Measurements from ENCODE around the gene CFAP73.
"Not testable (repeated sequence)": the region's sequence is repeated elsewhere in the genome, so short reads cannot be mapped to it uniquely, and the experiment has no call there.

Gene CFAP73

DNA sequence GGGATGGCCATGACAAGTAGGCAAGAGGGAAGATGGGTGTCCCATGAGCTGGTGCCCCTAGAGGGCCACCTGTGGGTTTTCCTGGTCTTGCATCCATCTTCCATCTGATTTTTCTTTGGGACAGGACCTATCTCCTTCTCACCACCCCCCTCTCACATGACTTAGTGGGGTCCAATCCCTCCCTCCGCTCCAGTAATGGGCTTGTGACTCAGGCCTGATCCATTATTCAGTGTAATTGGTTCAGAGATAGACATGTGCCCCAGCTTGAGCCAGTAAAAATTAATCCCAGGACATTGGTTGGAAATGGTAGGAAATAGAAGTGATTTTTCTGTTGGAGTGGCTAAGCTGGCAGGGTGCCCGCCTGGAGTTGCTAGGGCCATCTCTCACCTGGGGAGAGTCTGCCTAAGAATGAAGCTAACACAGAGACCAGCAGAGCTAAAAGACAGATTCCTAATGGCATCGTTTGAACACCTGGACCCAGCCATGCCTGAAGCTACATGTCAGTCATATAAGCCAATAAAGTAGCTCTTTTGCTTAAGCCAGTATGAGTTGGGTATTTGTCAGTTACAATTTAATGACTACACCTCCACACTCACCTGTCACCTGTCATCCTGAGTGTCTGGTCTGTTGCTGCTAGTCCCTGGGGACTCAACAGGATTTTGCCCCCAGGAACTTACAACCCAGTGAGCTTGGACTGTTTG, 28.7 kb upstream of the CFAP73 start:
- peak; percentile 92 for DNase-seq

DNA sequence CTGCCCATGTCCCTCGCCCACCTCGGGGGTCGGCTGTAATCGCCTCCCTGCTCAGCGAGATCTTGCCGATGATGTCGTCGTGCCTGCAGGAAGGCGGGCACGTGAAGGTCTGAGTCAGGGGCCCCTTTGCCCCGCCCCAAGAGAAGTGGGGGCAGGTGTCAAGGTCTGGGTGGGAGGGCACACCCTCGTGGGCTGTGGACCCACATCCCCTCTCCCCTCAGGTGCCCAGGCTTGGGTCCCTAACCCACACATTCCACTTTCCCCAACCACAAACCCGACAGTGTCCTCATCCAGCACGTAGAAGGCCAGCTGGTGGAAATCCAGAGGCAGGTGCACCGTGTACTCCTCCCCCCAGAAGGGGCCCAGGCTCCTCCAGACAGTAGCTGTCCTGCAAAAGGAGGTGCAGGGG, 21.7 kb upstream of the CFAP73 start:
- no peak for DNase-seq

DNA sequence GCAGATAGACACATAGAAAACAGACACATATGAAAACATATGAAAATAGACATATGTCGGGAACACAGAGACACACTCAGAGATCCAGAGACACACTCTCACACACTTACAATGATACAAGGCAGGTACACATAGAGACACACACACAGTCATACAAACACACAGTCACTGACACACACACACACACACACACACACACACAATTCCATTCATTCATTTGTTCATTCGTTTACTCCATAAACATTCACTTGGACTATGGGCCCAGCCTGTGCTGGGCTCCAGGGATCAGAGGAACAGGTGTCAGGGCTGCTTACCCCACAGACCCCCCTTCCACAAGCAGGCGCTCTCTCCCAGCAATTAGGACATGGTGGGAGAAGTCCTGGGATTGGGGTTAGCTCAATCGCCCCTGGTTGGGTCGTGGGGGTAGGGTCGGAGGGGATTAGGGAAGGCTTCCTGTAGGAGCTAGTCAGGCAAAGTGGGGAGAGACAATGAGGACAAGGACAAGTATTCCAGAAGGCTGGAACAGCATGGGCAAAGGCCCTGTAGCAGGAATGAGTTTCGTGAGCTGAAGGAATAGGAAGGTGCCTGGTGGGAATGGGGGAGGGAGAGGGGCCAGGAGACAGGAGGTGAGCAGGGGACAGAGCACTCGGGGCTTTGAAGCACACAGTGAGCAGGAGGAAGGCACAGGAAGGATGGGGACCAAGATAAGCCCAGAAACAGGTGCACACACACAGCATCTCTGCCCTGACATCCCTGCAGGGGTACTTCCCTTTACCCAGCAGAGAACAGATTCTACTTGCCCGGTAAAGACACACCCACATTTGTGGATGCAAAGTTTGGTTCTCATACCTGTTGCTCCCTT, 20.5 kb upstream of the CFAP73 start:
- no peak for DNase-seq

DNA sequence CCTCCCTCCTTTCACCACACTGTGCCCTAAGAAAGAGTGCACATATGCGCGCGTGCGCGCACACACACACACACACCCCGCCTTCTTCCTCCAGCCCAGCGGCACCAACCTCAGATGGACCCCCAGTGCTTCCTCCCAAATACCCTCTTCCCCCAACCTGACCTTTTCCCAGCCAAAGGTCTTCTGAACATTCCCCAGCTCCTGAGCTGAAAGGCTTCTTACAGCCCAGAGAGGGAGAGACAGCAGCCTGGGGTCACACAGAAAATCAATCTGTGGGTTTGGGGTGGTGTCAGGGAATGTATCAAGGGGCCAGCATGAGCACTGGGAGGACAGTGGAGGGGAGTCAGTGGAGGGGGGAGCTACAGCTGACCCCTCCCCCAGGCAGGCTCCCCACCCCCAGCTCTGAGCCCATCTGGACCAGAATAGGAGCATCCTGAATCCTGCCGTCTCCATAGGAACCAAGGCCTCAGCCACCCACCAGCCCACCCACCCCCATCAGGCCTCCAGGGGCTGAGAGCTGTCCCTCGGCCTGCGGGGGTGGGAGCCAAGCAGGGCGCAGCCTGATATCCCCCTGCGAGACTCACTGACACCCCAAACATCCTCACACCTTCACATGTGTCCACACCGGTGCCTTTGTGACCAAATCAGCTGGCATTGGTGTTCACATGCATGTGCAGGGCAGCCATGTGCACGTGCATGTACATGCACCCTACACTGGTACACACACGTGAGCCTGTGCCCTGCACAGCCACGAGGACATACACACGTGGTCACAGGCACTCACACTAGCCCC, 19.7 kb upstream of the CFAP73 start:
- no peak for DNase-seq

DNA sequence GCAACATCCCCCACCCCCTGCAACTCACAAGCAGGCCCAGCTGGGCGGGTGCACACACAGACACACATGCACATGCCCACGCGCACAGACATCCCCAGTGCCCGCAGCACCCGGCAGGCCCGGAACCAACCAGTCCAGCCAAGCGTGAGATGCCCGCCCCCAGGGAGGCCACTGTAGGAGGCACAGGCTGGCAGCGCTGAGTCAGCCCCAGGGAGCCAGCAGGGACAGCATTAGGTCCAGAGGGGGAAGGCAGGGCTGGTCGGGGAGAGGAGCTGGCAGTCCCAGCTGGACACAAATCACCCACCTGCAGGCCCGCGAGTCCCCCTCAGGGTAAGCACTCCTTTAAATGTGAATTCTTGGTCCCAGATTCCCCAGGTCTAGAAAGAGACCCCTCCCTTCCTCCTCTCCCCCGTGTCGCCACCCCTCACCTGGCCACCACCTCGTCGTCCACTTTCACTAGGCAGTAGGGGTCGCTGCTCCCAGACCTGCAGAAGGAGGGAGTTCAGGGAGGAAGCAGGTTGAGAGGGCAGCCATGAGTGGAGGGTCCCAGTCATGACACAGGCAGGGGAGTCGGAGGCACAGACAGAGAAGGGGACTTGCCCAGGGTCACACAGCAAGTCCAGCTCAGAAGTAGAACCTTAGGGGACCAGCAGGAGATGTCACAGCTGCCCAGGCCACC, 18.9 kb upstream of the CFAP73 start:
- DNase-seq = no peak

DNA sequence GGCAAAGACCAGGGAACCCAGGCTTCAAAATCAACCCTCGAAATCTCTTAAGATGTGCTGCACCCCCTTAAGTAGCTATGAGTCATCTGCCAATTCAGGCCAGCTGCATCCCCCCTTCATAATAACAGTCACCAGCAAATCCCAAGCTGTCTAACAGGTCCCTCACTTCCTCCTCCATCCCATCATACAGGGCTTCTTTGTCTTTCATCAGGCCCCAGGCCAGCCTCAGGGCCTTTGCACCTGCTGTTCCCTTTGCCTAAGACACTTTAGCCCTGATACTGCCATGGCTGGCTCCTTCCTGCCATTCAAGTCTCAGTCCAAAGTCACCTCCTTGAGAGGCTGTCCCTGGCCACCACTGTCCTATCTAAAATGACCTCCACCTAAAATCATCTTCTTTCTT, 18.0 kb upstream of the CFAP73 start:
- DNase-seq = no peak

DNA sequence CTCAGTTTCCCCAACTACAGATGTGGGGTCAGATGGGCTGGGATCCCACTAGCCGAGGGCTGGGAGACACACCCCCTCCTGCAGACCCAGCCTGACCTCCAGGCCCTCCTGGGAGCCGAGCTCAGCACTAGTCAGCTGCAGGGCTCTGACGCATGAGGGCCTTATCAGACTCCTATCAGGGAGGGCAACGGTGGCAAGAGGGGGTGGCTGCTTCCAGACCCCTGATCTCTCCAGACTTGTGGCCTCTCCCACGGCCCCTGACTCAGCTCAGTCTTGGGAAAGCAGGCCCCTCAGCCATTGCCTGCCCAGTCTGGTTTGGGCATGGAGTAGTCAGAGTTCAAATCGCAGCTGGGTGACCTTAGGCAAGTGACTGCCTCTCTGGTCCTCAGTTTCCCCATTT, 16.5 kb upstream of the CFAP73 start:
- DNase-seq = no peak

DNA sequence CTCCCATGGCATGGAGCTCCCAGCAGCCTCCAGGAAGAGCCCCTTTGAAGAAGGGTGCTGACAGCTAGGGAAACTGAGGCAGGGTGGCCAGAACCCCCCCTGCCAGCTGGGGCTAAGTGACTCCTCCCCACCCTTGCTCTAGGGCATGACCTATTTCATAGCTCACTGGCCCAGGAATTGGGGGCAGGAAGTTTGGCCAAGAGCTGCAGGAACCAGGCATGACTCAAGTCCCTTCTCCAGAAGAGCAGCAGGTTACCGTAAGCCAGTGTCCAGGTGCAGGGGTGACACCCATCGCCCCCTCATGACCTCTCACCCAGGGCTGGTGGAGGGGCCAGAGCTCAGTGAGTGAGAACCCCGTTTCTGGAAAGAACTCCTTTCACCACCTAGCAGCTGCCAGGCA, 15.9 kb upstream of the CFAP73 start:
- DNase-seq = no peak

DNA sequence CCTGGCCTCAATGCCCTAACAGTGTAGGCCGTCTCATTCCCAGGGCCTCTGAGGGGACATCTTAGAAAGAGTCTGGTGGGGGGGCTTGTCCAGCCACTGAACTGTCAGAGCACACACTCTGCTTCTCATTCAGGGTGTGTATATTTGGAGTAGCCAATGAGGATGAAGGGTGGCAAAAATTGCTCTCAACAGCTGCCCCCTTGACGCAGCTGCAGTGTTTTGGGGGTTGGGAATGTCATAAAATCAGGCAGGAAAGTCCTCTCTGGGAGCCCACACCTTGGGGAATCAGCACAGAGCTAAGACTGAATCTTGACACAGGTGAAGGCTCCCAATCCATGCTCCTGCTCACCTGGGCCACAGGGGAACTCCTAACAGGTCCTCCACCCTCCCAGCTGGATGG, 15.5 kb upstream of the CFAP73 start:
- DNase-seq = no peak

DNA sequence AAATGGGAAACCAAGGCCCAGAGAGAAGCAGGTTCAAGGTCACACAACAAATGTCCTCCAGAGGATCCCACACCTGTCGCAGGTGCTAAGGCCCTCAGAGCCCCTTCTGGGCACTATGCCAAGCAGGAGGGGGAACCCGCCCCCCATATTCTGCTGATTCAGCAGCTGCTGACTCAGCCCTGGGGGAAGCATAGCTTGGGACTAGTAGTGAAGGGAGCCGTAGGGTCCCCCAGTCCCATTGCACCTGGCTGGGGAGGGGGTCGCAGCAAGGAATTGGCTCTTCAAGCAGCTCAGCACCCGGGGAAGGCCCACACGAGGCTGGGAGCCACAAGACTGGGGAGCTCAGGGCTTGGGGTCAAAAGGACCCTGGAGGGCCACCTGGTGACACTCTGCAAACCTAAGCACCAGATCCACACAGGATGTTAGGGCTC, 15.0 kb upstream of the CFAP73 start:
- DNase-seq = no peak

DNA sequence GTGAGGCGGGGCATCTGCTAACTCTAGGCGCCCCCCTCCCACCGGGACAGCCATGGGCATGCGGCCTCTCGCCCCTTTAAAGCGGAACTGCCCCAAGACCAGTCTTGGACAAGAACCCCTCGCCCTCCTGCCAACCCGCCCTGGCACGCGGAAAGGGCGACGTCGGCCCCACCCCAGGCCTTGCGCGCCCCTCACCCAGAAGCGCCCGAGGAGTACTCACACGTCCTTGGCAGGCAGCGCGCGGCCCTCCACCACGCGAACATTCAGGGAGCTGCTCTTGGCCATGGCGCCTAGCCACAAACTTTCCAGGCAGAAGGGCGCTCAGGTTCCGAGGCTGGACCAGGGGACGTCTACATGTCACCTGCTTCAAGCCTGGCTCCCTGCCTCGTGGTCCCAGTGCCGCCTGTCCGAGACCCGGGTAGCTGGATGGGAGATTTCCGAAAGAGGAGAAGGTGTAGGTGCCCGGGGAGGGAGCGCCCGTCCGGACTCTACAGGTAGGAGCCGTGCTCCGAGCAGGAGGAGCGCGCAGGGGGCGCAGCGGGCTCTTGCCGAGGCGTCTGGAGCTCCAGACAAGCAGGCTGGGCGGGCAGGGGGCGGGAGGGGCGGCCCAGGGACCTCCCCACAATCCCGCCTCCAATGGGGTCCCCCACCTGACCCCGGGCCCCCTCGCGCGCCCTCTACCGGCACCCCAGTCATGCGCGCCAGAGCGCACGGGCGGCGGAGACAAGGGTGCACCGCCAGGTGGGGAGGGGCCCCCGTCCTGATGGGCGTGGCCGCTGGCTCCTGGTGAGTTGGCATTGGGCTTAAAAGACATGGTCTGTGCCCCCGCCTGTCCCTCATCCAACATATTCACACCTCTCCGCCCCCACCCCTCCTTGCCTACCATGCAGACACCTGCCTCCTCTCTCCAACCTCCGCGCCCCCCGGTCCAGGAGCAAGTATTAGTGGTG, 14.1 kb upstream of the CFAP73 start, which contains the start of gene RASAL1:
TSS of gene RASAL1 (minus strand) at position 584 of the 950 bp plus-strand sequence. CDS start at position 285, 299 bp downstream.
- DNase-seq = peak; percentile 82

DNA sequence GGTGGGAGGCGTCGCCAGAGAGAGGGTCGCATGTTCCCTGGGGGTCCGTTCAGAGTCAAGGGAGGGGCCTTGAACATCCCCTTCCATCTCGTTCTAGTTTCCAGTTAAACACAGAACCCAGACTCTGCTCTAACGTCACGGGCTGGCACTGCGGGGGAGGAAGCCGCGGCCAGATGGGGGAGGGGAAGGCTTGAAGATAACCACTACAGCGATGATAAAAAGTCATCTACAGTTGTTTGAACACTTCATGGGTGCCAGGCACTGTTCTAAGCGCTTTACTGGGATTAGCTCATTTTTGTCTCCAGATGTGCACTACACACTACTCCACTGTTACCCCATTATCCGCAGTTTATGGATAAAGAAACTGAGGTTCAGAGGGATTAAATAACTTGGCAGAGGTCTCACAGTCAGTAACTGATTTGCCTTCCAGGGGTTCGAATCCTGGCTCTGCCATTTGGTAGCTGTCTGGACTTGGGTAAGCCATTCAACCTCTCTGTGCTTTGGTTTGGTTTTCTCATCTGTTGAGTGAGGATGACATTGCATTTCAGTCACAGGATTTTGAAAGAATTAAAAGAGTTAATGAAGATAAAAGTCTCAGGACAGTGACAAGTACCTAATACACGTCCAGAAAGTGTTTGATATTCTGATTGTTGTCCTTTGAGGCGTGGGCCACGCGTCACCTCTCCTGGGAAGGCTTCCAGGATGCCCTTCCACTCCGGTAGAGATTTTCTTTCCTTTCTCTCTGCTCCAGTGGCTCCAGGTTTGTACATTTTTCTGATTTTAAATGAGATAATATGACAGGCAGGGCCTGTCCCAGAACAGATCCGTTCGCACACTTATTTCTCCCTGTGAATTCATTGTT, 13.2 kb upstream of the CFAP73 start:
- DNase-seq = peak; percentile 16

DNA sequence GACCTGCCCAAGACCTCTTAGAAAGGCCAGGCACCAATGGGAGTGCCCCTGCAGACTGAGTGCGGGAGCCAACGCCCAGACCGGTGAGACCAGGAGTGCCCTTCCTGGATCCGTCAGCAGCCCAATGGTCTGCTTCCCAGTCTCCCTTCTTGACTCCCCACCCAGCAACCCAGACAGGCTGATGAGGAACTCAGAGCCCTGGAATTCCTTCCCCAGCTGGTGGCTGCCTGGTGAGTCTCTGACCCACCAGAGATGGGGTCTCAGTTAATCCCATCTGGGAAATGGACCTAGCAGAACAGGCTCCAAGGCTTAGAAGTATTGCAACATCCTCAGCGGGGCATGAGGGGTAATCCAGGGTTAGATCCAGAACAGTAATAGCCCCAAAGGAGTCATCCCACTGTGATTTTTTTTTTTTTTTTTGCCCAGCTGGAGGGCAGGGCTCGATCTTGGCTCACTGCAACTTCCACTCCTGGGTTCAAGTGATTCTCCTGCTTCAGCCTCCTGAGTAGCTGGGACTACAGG, 12.5 kb upstream of the CFAP73 start:
- no peak for DNase-seq

DNA sequence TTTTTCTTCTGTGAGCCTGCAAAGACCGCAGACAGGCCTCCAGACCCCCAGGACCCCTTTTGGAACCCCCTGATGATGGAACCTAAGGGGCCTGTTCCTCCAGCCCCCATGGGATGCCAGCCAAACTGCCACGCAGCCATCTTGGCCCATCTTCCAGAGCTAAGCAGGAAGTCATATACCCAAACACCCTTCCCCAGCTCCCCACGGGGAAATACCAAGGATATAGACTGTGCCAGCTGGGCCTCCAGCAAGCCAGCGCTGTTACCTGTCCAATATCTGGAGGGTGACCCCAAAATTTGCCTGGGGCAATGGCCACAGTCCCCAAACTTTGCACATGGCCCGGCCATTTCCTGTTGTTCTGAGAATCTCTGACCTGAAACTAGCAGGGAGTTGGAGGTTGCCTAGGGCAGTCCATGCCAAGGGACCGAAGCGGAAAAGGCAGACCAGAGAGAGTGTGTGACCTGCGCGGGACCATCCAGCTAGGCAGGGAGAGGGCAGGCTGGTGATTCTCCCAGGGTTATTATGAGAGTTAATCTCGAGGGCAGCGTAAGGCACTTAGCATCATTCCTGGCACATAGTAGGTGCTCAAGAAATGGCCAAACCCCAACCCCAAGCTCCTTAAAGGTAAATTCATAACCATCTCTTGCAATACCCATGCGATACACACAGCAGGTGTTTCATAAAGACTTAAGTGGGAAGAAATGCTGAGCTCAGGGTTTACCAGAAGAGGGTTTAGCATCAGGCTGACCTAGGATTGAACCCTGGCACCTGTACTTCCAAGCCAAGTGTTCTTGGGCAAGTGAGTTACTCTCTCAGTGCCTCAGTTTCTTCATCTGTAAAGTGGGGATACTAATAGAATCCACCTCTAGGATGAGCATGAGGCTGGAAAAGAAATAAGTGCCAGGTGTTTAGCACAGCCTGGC, 11.4 kb upstream of the CFAP73 start:
- DNase-seq = no peak

DNA sequence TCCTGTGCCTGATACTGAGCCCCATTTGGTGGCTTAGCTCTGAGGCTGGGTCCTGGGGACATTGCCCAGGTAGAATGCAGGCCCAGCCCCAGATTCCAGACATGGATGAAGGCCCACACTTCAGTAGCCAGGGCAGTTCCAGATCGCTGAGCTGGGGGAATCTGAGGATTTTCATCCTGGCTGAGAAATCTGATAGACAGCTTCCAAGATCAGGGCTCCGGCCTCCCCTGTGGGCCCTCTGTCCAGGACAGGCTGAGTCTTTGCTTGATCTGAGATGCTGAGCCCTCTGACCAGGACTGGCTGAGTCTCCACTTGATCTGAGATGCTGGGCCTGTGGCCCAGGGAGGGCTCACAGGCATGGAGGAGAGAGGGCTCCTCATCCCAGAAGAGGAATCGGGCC, 10.7 kb upstream of the CFAP73 start:
- DNase-seq = no peak

DNA sequence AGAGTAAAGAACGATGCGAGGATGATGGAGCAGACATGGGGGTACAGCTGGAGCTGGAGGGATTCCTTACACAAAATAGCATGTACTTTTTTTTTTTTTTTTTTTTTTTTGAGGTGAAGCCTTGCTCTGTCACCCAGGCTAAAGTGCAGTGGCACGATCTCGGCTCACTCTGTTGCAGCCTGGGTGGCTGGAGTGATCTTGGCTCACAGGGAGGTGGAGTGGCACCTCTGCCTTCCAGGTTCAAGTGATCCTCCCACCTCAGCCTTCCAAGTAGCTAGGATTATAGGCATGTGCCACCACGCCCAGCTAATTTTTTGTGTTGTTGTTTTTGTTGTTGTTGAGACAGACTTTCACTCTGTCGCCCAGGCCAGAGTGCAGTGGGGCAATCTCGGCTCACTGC, 8.8 kb upstream of the CFAP73 start:
- no peak for DNase-seq

DNA sequence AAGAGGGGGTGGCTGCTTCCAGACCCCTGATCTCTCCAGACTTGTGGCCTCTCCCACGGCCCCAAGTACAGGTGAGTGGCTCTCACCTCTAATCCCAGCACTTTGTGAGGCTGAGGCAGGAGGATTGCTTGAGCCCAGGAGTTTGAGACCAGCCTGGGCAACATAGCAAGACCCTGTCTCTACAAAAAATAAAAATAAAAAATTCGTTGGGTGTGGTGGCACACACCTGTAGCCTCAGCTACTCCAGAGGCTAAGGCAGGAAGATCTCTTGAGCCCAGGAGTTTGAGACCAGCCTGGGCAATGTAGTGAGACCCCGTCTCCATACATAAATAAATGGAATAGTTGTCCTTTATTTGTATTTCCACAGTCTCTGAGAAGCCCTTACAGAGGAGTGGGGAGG, 7.8 kb upstream of the CFAP73 start:
- not testable (repeated sequence) for DNase-seq

DNA sequence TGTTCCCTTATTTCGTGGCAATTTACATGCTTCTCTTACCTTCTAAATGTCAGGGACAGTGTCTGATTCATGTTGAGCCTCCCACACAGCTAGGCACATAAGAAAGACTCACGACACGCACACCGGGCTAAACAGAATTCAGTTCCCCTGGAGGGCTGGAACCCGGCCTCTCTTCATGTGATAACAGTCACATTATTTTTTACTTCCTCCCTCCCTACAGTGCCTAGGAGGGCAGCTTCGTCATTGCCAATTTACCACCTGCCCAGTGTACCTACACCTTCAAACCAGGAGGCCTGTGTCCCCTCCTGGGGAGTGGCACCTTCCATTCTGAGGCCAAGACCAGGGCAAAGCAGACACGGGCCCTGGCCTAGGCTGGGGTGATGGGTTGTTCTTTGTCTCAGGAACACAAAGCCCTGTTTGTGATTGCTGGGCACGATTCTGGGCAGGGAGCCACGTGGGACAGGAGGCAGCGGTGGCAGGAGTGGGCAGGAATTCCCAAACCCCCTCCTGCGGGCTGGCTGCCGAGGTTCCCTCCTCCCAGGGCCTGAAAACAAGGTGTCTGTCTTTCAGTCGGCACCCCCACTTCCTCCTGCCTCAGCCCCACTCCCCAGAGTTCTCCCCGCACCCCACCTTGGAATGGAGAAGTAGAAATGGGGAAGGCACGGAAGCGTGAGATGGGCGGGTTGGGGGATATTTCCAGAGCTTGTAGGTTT, 7.2 kb upstream of the CFAP73 start:
- DNase-seq = peak; percentile 69

All from DMS153 (cell line).